ENCODE measurements around the gene LRP8. TPM values are rescaled to one million over a fixed set of nuclear protein-coding genes. Genes with fewer than 3 reads are reported as not detected.

Gene LRP8
- total and polyA plus RNA-seq, 9 of the 15 experiments (the other 6 are each of a cell fraction or from before 2014, with no cell fraction given), result 7.1 to 56.1 (median 31.3) TPM

GRCh38 chr1:53196485-53197290, 131.2 kb downstream of the LRP8 start, which contains the start of gene CPT2 (continued):
- peak; percentile 64 for TF ChIP-seq ETS1 (conservative IDR thresholded peaks at IDR 0.05; ENCODE audit: control insufficient read depth, low read depth, low read length)
- TF ChIP-seq ZNF584 (CRISPR knock-in tag; IDR thresholded peaks at IDR 0.05; ENCODE audit: low read depth), result no peak
- TF ChIP-seq RREB1 (CRISPR knock-in tag; IDR thresholded peaks at IDR 0.05), result 0 out of 2 replicates have a peak, but pooled peaks have one; percentile 29
- TF ChIP-seq HDAC6 (IDR thresholded peaks at IDR 0.05; ENCODE audit: low read depth, low read length), result no peak
- TF ChIP-seq NFIX (CRISPR knock-in tag; IDR thresholded peaks at IDR 0.05; ENCODE audit: low read depth), result no peak
- 0 out of 2 replicates have a peak, but pooled peaks have one; percentile 49 for TF ChIP-seq ZBTB9 (CRISPR knock-in tag; IDR thresholded peaks at IDR 0.05)
- TF ChIP-seq KDM5B (IDR thresholded peaks at IDR 0.05; ENCODE audit: insufficient replicate concordance, low read depth, low read length), result peak; percentile 87
- TF ChIP-seq ARID4B (CRISPR knock-in tag; IDR thresholded peaks at IDR 0.05), result peak; percentile 53; the same call in 1 of the 2 replicates
- no peak for TF ChIP-seq ZNF280A (IDR thresholded peaks at IDR 0.05; ENCODE audit: low read depth, partially characterized antibody)

All from K562 (cell line).